Thyroid gland (tissue), 4 donors: ENCODE data around the gene THAP12. TPM values are rescaled to one million over a fixed set of nuclear protein-coding genes. Genes with fewer than 3 reads are reported as not detected.

Source experiments
- DNase-seq, 2 donors: peaks; one replicate each; pipeline ENCODE4 v3.0.0-alpha.2; 2019
- H3K27ac ChIP-seq, 3 donors: fragments of 200-600 bp; sonication (generic); 1 replicate in 2 of 3; 2 replicates in 1 of 3; pipeline ENCODE4 v1.5.1; 2016 to 2019; ENCODE audit warnings: mild to moderate bottlenecking in 1 of 3, moderate library complexity in 1 of 3
- H3K27me3 ChIP-seq: fragments of 200-600 bp; sonication (generic); one replicate; pipeline ENCODE4 v1.5.1; 2019
- H3K36me3 ChIP-seq, 2 donors: fragments of 200-600 bp; sonication (generic); one replicate each; pipeline ENCODE4 v1.5.1; 2016 to 2019
- H3K4me1 ChIP-seq, 2 donors: fragments of 200-600 bp; sonication (generic); one replicate each; pipeline ENCODE4 v1.5.1; 2017 to 2019
- H3K4me3 ChIP-seq, 3 donors: fragments of 200-600 bp; sonication (generic); replicated peaks in 1 of 3; 1 replicate in 2 of 3; 2 replicates in 1 of 3; pipeline ENCODE4 v1.5.1; 2016; ENCODE audit warnings: mild to moderate bottlenecking in 1 of 3
- H3K9me3 ChIP-seq: fragments of 200-600 bp; sonication (generic); one replicate; pipeline ENCODE4 v1.5.1; 2017
- CTCF ChIP-seq, 6 experiments: fragments of 200-600 bp in 3 of 6; fragments of 450-650 bp in 3 of 6; sonication (generic) in 3 of 6; IDR thresholded peaks; one replicate each; pipeline ENCODE4 v1.5.1; 2016 to 2019; ENCODE audit warnings: antibody characterized with exemption in 6 of 6, mild to moderate bottlenecking in 2 of 6, inconsistent platforms in 1 of 6, moderate library complexity in 1 of 6
- POLR2A ChIP-seq, 2 donors: fragments of 450-650 bp; IDR thresholded peaks; one replicate each; pipeline ENCODE4 v1.6.1; 2017; ENCODE audit warnings: antibody characterized with exemption in 2 of 2, mild to moderate bottlenecking in 2 of 2, moderate library complexity in 1 of 2
- WGBS, 2 donors: methylation state at CpG; one replicate each; pipeline ENCODE4 v1.1.5; 2017; 5-methylcytosine and 5-hydroxymethylcytosine counted together
- intact Hi-C: fragments of 100-400 bp; cut with DNase I; formaldehyde crosslinking; loops from one replicate; pipeline ENCODE4 v1.15.1; 2023
- total RNA-seq, 4 donors: library from RNA; depleted of rRNA; stranded (reverse); fragments of >200 nt; gene quantifications; one replicate each; pipeline ENCODE4 v1.2.3, GENCODE V29; 2016

THAP12 gene
- total RNA-seq, 4 donors from 2014 or later: 36.4 to 61.9 (median 43.9) TPM

GRCh38 chr11:76391811-76392475 lies 11.0 kb upstream of the THAP12 start:
- Histone ChIP-seq H3K36me3 (no peaks in the 10 kb centered on the region), H3K4me3 (no peak overlapping the region), H3K4me1 (no peaks in the 10 kb centered on the region), H3K27ac (no peak overlapping the region), H3K9me3 (no peaks in the 10 kb centered on the region), H3K27me3 (no peaks in the 10 kb centered on the region)
- intact Hi-C loops: no loop called here
- 84 to 85% methylated on average over 7 of the region's 7 CpGs for WGBS, 2 donors
- TF ChIP-seq POLR2A (IDR thresholded peaks at IDR 0.05) (no peak), CTCF (IDR thresholded peaks at IDR 0.05) (no peak)
- no peak for DNase-seq

DNA sequence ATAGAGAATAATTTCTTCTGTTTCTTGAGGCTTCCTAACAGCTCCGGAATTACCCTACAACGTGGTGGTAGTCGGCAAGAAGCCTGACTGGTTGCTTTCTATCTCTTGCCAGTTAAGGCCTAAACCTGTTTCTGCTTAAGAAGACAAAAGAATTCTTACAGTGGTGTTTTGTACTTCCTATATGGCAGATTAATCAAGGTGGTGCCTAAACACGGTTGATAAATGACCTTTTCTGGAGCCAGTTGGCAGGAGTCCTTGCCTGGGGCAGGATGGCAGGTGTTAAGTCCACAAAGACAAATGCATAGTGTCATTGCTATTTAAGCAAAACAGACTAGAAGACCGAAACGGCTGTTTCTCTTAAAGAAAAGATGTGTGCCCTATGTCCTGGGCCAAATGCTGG lies 10.1 kb upstream of the THAP12 start:
- TF ChIP-seq CTCF (IDR thresholded peaks at IDR 0.05): no peak
- TF ChIP-seq POLR2A (IDR thresholded peaks at IDR 0.05): no peak
- 73 to 74% methylated on average over 6 of the region's 6 CpGs for WGBS, 2 donors
- DNase-seq: no peak
- Histone ChIP-seq H3K27me3 (no peaks in the 10 kb centered on the region), H3K4me1 (no peaks in the 10 kb centered on the region), H3K4me3 (no peak overlapping the region), H3K36me3 (no peaks in the 10 kb centered on the region), H3K27ac (no peak overlapping the region), H3K9me3 (no peaks in the 10 kb centered on the region)
- intact Hi-C loops: no loop called here

GRCh38 chr11:76388408-76388807 lies 7.5 kb upstream of the THAP12 start:
- Histone ChIP-seq H3K9me3 (no peaks in the 10 kb centered on the region), H3K27me3 (no peaks in the 10 kb centered on the region), H3K4me1 (no peaks in the 10 kb centered on the region), H3K36me3 (no peaks in the 10 kb centered on the region), H3K27ac (no peak overlapping the region), H3K4me3 (no peak overlapping the region)
- intact Hi-C loops: no loop called here
- DNase-seq: no peak
- 97 to 98% methylated on average over 2 of the region's 2 CpGs for WGBS, 2 donors
- TF ChIP-seq CTCF (IDR thresholded peaks at IDR 0.05) (no peak), POLR2A (IDR thresholded peaks at IDR 0.05) (no peak)

- no peak for DNase-seq
- intact Hi-C loops: no loop called here
- no peak for TF ChIP-seq POLR2A (IDR thresholded peaks at IDR 0.05)
- TF ChIP-seq CTCF (IDR thresholded peaks at IDR 0.05): no peak
- Histone ChIP-seq H3K9me3 (no peaks in the 10 kb centered on the region), H3K4me1 (peaks cover 11 to 14% of the 10 kb centered on the region in 2 donors), H3K27me3 (no peaks in the 10 kb centered on the region), H3K36me3 (no peaks in the 10 kb centered on the region), H3K27ac (no peak overlapping the region), H3K4me3 (no peak overlapping the region)
- 86 to 87% methylated on average over 5 of the region's 5 CpGs for WGBS, 2 donors
These were observed 5.0 kb upstream of the THAP12 start for GRCh38 chr11:76385903-76386302.

- DNase-seq: no peak
- Histone ChIP-seq H3K9me3 (no peaks in the 10 kb centered on the region), H3K4me3 (no peak overlapping the region), H3K27ac (no peak overlapping the region), H3K27me3 (no peaks in the 10 kb centered on the region), H3K36me3 (no peaks in the 10 kb centered on the region), H3K4me1 (peaks cover 22 to 24% of the 10 kb centered on the region in 2 donors)
- intact Hi-C loops: no loop called here
- TF ChIP-seq CTCF (IDR thresholded peaks at IDR 0.05) (no peak), POLR2A (IDR thresholded peaks at IDR 0.05) (no peak)
- 85 to 87% methylated on average over 6 of the region's 6 CpGs for WGBS, 2 donors
These were observed 1.3 kb upstream of the THAP12 start for GRCh38 chr11:76382209-76382608.
